ENCODE measurements around the gene DLX4.

DNA sequence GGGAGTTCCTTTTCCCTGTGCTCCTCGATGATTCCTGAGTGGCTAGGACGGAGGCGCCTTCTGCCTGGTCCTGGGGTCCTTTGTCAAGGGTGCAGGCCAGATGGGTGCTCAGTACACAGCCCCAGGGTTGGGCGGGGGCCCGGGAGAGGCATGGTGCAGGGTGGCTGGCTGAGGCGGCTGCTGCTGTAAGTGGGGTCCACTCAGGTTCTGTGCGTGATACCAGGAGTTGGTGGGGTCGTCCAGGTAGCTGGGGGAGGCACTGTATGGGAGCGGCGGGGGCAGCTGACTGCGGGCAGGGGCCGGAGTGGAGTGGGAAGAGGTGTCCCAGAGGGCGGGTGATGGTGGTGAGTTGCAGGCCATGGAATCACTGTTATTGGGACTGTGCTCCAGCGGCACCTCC is 22.4 kb downstream of the DLX4 start:
- TF ChIP-seq RAD21 (conservative IDR thresholded peaks at IDR 0.05) (no peak), EP300 (conservative IDR thresholded peaks at IDR 0.05; ENCODE audit: poor library complexity, severe bottlenecking) (no peak), POLR2AphosphoS5 (IDR thresholded peaks at IDR 0.05) (no peak), EZH2 (IDR thresholded peaks at IDR 0.05; ENCODE audit: borderline replicate concordance, insufficient read depth, low read length, poor library complexity, severe bottlenecking) (no peak), MXI1 (conservative IDR thresholded peaks at IDR 0.05; ENCODE audit: poor library complexity, severe bottlenecking) (no peak)
- TF ChIP-seq, protein P1, sequence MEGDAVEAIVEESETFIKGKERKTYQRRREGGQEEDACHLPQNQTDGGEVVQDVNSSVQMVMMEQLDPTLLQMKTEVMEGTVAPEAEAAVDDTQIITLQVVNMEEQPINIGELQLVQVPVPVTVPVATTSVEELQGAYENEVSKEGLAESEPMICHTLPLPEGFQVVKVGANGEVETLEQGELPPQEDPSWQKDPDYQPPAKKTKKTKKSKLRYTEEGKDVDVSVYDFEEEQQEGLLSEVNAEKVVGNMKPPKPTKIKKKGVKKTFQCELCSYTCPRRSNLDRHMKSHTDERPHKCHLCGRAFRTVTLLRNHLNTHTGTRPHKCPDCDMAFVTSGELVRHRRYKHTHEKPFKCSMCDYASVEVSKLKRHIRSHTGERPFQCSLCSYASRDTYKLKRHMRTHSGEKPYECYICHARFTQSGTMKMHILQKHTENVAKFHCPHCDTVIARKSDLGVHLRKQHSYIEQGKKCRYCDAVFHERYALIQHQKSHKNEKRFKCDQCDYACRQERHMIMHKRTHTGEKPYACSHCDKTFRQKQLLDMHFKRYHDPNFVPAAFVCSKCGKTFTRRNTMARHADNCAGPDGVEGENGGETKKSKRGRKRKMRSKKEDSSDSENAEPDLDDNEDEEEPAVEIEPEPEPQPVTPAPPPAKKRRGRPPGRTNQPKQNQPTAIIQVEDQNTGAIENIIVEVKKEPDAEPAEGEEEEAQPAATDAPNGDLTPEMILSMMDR (IDR thresholded peaks at IDR 0.05; ENCODE audit: poor library complexity, severe bottlenecking) = no peak
